ENCODE results near the gene FUT1. TPM values are rescaled to one million over a fixed set of nuclear protein-coding genes. Genes with fewer than 3 reads are reported as not detected.

Gene FUT1
- total and polyA plus RNA-seq, 2 of the 8 experiments (the other 6 are each of a cell fraction or from before 2014, with no cell fraction given): 7.4 to 12.9 TPM

- FAIRE-seq (no peak), DNase-seq (ENCODE audit: low read depth in 1 of 2, low spot score in 2 of 2) (no peak)
- Histone ChIP-seq H3K23ac (ENCODE audit: insufficient read length) (no peak overlapping the region), H2AFZ (ENCODE audit: low read length) (no peak overlapping the region), H2BK120ac (replicated peaks; ENCODE audit: low read depth, low read length) (no peak overlapping the region), H4K20me1 (replicated peaks in 1 of 2; ENCODE audit: control insufficient read depth in 1 of 2, insufficient read depth in 2 of 2, low read length in 2 of 2) (no peaks in the 10 kb centered on the region), H3K4me3 (ENCODE audit: extremely low read depth in 1 of 4, insufficient read depth in 2 of 4, low read depth in 3 of 4, low read length in 4 of 4) (peak overlapping the region; percentile 4 to 96 (median 84); a peak in 5 of 8 replicates), H2BK20ac (ENCODE audit: low read length) (no peak overlapping the region), H4K8ac (ENCODE audit: extremely low read depth, insufficient read depth, low read length) (peak overlapping the region; percentile 21; the same call in 1 of the 2 replicates), H3K23me2 (ENCODE audit: low read depth, low read length) (peaks cover 8% of the 10 kb centered on the region; the same call in 1 of the 2 replicates), H3K56ac (replicated peaks; ENCODE audit: insufficient read length, low read depth, low read length) (no peak overlapping the region), H3K36me3 (ENCODE audit: control insufficient read depth in 2 of 4, insufficient read depth in 4 of 4, low read length in 3 of 4) (no peaks in the 10 kb centered on the region), H3K4ac (replicated peaks; ENCODE audit: insufficient read length, low read depth, low read length) (no peak overlapping the region), H3K4me1 (replicated peaks in 1 of 4; ENCODE audit: control insufficient read depth in 3 of 4, insufficient read depth in 4 of 4, low read length in 3 of 4) (peaks cover 0 to 24% (median 12%) of the 10 kb centered on the region in 4 experiments; a peak in 6 of 7 replicates), H3K79me1 (ENCODE audit: low read depth, low read length) (no peaks in the 10 kb centered on the region), H3K27ac (ENCODE audit: low read depth, low read length) (no peak overlapping the region), H3K18ac (ENCODE audit: extremely low read depth, low read length) (no peak overlapping the region), H3K9ac (replicated peaks in 1 of 4; ENCODE audit: extremely low read depth in 1 of 4, low read depth in 3 of 4, low read length in 3 of 4) (no peak overlapping the region), H3K27me3 (replicated peaks in 1 of 4; ENCODE audit: control insufficient read depth in 3 of 4, extremely low read depth in 1 of 4, insufficient read depth in 3 of 4, low read length in 3 of 4) (no peaks in the 10 kb centered on the region), H2BK12ac (ENCODE audit: low read depth, low read length) (no peak overlapping the region), H2AK5ac (ENCODE audit: low read depth, low read length) (no peak overlapping the region), H3K9me3 (ENCODE audit: insufficient read depth in 2 of 2, low read depth in 1 of 2, low read length in 1 of 2) (no peaks in the 10 kb centered on the region), H4K5ac (ENCODE audit: insufficient read length, low read depth, low read length) (no peak overlapping the region), H3K4me2 (ENCODE audit: insufficient read depth in 1 of 2, low read depth in 2 of 2, low read length in 2 of 2) (peak overlapping the region; percentile 25 to 68), H2BK5ac (ENCODE audit: low read depth, low read length) (no peak overlapping the region), H3K14ac (ENCODE audit: insufficient read length) (no peak overlapping the region), H3K79me2 (ENCODE audit: control insufficient read depth in 1 of 2, insufficient read depth in 2 of 2, low read length in 2 of 2) (no peaks in the 10 kb centered on the region), H4K91ac (replicated peaks; ENCODE audit: insufficient read length, low read length) (no peak overlapping the region), H2BK15ac (ENCODE audit: low read length) (no peak overlapping the region)
- ChIA-PET CTCF (ENCODE audit: partially characterized antibody) (interaction anchor here (0.7 to 1.2 kb wide), 3 partner anchors 8 to 528 kb away, joined by 3 to 4 read pairs (median 3); no protein-coding TSS in a partner anchor), POLR2A (ENCODE audit: partially characterized antibody) (interaction anchor here (0.6 to 1.8 kb wide), 12 partner anchors 8 to 75 kb away, joined by 3 to 9 read pairs (median 4); partner anchors contain the start of genes FUT2 and IZUMO1)
- TF ChIP-seq KDM1A (IDR thresholded peaks at IDR 0.05; ENCODE audit: borderline replicate concordance, low read length) (no peak), CBX5 (IDR thresholded peaks at IDR 0.05; ENCODE audit: low read depth, low read length) (no peak), USF2 (IDR thresholded peaks at IDR 0.05; ENCODE audit: low read length) (no peak), BRCA1 (IDR thresholded peaks at IDR 0.05; ENCODE audit: low read depth, low read length) (no peak)
- 45% methylated on average over 12 of the region's 12 CpGs; no CpG with 5 or more reads in 1 of the 2 experiments for WGBS, 2 experiments (ENCODE audit: extremely low coverage in 1 of 2, insufficient coverage in 1 of 2, insufficient read length in 1 of 2, insufficient replicate concordance in 2 of 2, low coverage in 1 of 2, low lambda C conversion rate in 2 of 2, missing lambda C conversion rate in 1 of 2)
Observed at GRCh38 chr19:48720251-48720612, 32.2 kb downstream of the FUT1 start.

All from H1 (cell line).